H4 (cell line): Measurements from ENCODE around the gene ZFR2. TPM values are rescaled to one million over a fixed set of nuclear protein-coding genes. Genes with fewer than 3 reads are reported as not detected.

Experiments
- DNase-seq: peaks from one replicate; pipeline ENCODE4 v3.0.0-alpha.2; 2015; ENCODE audit warnings: low spot score
- total RNA-seq: library from RNA; depleted of rRNA; stranded (reverse); fragments of >200 nt; shearing (Covaris generic); gene quantifications from 2 replicates; pipeline ENCODE4 v1.2.3, GENCODE V29; 2014

The ZFR2 gene
- total RNA-seq, 1 experiment from 2014 or later = not detected

DNA sequence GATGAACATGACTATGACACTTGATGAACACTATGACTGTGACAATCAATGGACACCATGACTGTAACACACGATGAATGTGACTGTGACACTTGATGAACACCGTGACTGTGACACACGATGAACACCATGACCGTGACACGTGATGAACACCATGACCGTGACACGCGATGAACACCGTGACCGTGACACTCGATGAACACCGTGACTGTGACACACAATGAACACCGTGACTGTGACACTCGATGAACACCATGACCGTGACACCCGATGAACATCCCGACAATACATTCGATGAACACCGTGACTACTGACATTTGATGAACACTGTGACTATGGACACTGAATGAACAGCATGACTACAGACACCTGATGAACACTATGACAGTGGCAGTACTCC lies 30.9 kb downstream of the ZFR2 start:
- no peak for DNase-seq

GRCh38 chr19:3837332-3837731 lies 31.5 kb downstream of the ZFR2 start:
- no peak for DNase-seq

GRCh38 chr19:3836887-3837286 lies 32.0 kb downstream of the ZFR2 start:
- DNase-seq = no peak

DNA sequence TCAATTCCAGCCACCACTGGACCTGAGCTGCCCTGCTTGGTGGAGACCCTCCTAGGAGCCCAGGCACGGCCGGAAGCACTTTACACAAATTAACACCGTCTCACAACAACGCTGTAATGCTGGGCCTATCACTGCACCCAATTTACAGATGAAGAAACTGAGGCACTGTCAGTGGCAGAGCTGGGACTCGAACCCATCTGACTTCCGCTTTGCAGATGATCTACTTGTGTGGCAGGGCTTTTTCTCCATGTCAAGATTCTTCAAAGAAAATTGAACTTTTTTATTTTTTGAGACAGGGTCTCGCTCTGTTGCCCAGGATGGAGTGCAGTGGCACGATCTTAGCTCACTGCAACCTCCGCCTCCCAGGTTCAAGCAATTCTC lies 33.8 kb downstream of the ZFR2 start:
- DNase-seq = no peak

- no peak for DNase-seq
These were observed 34.3 kb downstream of the ZFR2 start for GRCh38 chr19:3834349-3835054.

DNA sequence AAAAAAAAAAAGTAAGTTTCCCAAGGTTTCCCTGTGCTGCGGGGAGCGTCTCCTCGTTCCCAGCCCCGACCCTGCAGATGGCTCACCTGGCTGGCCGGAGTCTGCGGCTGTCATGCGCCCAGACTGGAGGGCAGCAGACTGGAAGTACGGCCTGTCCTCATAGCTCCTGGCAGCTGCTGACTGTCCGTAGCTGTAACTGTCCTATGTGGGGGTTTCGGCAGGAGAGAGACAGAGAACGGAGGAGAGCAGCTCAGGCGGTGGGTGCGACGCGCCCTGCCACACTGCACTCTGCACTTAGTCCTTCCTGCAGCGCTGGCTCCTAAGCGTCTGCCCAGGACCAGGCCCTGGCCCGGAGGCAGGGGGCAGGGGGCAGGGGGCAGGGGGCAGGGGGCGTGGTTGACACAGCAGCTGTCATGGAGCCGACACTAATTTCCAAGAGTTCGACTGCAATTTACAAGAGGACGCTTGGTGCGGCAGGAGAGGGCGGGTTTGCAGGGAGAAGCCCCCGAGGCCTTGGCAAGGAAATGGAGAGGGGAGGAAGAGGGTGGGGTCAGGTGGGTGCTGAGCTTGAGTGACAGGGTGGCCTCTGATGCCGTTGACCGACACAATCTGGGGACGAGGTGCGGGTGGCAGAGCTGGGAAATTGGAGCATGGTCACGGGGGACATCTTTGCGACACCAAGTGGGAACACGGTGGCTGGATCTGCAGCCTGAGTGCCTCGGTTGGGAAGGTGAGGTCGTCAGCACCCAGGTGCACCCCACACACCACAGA lies 35.1 kb downstream of the ZFR2 start:
- no peak for DNase-seq

DNA sequence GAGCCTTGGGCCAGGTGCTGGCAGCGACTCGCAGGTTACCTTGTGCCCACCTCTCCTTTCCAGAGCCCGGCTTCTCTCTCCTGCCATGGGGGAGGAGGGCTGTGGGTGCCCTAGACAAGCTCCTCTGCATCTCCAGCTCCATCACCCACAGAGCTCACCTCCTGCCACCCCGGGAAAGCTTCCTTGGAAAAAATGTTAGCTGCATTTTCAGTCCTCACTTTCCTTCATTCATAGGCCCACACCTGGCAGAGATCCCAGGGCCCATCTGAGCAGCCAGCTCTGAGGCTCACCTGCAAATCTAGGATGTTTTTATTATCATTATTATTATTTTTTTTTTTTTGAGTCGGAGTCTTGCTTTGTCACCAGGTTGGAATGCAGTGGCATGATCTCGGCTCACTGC lies 36.8 kb downstream of the ZFR2 start:
- no peak for DNase-seq

GRCh38 chr19:3831601-3832000 lies 37.2 kb downstream of the ZFR2 start:
- DNase-seq = no peak

DNA sequence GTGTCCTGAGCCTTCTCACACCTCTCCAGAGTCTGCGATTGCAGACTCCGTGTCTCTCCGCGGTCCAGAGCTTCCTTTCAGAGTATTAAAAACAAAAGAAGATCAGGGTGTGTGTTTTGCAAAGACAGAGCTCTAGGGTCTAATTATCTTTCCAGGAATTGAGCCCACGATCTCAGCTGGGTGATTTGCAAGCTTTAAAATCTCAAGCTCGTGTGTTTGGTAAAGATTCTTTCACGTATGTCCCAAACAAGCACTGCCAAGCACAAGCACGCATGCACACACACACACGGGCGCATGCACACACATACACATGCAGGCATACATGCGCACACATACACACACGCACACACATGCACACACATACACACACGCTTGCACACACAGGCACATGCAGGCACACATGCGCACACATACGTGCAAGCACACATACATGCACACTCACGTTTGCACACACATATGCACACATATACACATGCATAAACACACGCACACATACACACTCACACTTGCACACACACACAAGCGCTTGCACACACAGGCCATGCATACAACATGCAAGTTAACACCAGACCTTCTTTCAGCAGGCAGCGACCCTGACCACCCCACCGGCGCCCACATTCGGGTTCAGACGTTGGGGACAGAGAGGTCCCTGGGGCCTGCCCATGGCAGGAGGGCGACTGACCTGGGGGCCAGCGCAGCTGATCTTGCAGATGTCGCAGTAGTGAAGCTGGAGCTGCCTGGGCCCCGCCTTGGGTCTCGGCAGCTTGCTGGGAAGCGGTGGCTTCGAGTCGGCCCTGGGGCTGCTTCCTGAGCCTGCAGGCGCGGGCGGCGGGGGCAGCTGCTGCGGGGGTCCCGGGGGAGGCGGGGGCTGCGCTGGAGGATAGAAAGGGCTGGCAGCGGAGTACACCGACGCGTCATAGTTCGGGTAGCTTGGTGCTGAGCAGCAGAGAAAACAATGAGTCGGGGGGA lies 37.9 kb downstream of the ZFR2 start:
- DNase-seq = no peak

- no peak for DNase-seq
These were observed 41.5 kb downstream of the ZFR2 start for GRCh38 chr19:3827306-3827705.

GRCh38 chr19:3826163-3826562 lies 42.7 kb downstream of the ZFR2 start:
- no peak for DNase-seq

GRCh38 chr19:3825286-3825956 lies 43.4 kb downstream of the ZFR2 start:
- DNase-seq = no peak

DNA sequence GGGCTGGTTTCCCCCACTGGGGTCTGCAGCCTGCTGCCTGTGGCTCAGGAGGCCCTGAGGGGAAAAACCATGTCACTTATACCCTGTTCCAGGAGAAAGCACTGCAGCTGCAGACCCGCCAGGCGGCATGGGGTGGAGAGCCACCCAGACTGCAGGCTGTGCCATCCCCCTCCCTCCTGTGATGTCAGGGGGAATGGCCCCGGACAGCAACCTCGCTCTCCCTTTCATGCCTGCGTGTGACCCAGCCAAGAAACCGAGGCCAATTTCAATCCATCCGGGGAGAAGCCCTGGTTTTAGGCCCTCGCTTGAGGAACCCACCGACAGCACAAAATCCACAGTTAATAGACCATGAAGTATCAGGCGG lies 45.5 kb downstream of the ZFR2 start:
- DNase-seq = no peak

- no peak for DNase-seq
These were observed 46.0 kb downstream of the ZFR2 start for GRCh38 chr19:3822683-3823349.

DNA sequence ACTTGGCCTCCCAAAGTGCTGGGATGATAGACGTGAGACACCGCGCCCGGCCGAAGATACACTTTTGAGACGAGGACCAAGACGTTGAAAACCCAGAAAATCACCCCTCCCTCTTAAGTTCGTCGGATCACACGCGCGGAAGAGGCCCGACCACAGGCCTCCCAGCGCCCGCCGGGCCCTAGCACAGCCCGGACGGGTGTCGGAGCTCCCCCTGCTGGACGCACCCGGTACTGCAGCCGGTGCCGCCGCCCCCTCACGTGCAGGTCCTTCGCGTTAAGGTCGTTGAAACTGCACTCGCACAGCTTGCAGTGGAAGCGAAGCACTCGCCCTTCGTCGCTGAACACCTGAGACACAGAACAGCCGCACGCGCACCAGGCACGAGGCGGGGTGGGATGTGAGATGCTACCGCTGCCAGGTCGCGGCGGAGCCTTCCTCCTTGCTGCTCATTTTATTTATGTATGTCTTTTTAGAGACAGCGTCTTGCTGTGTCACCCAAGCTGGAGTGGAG lies 46.9 kb downstream of the ZFR2 start:
- no peak for DNase-seq

DNA sequence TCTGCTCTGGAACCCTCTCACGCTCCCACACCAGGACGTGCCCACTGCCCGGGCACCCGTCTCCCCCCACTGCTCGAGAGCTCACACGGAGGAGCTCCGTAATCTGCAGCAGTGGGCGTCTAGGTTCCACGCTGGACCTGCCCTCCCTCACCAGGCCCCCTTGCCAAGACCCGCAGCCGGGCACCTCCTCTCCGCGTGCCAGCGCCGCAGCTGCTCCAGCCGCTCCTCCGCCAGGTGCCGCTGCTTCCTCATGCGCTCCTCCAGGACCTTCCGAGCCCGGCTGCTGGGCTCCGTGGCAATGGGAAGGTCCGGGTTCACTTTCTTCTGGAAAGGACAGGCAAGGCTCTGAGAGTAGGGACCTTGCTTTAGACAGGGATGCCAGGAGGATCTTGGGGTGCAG lies 47.7 kb downstream of the ZFR2 start:
- no peak for DNase-seq

DNA sequence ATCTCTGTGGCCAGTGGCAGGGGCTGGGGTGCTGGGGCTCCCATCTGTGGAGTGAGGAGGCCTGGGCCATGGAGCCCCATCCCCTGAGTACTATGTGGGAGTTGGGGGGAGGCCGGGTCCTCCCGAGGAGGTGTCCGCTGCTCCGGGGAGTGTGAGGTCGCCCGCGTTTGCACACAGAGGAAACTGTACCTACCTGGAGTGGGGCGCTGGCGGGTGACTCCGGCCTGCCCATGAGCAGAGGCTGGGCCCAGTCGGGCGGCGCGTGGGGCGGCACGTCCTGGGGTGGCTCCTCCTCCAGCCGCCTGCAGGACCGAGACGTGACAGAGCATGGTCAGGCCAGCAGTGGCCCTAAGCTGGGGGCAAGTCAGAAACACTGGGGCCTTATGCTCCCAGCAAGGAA lies 48.8 kb downstream of the ZFR2 start:
- no peak for DNase-seq

GRCh38 chr19:3818918-3819317 lies 49.9 kb downstream of the ZFR2 start:
- DNase-seq = no peak

GRCh38 chr19:3818466-3818865 lies 50.4 kb downstream of the ZFR2 start:
- DNase-seq = no peak

DNA sequence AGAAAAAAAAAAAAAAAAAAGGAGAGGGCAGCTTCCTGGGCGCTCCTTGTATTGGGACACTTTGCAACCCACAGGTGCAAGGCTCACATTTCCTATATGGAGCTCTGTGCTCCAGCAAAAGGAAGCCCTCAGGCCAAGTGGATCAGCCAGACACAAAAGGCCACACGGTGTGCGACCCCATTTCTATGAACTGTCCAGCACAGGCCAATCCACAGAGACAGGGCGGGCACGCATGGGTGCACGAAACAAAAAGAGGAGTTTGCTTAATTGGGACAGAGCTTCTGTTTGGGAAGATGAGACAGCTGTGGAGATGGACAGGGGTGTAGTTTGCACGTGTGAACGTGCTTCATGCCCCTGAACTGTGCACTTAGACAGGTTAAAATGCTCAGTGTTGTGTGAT lies 51.1 kb downstream of the ZFR2 start:
- no peak for DNase-seq

GRCh38 chr19:3816566-3817218 lies 52.1 kb downstream of the ZFR2 start:
- DNase-seq = no peak
